HL-60 (cell line): ENCODE data around the gene CDC25B.

ENCODE experiments used
- DNase-seq, 2 experiments: peaks; one replicate each; pipeline ENCODE4 v3.0.0-alpha.2; 2010 to 2020; ENCODE audit warnings: low read depth in 1 of 2, low spot score in 1 of 2
- H3K27ac ChIP-seq: fragments of 250-450 bp; sonication (Bioruptor Pico); replicated peaks from 2 replicates; pipeline ENCODE4 v1.5.1; 2020; ENCODE audit warnings: mild to moderate bottlenecking, moderate library complexity
- H3K27me3 ChIP-seq: fragments of 250-450 bp; sonication (Bioruptor Pico); 2 replicates; pipeline ENCODE4 v1.5.1; 2021; ENCODE audit warnings: mild to moderate bottlenecking, moderate library complexity; ENCODE audit not compliant: insufficient read depth, poor library complexity, severe bottlenecking
- H3K4me3 ChIP-seq: replicated peaks from 2 replicates; pipeline ENCODE4 v1.5.1; 2011; ENCODE audit warnings: mild to moderate bottlenecking, control low read depth, low read length; ENCODE audit not compliant: insufficient read depth
- CTCF ChIP-seq: IDR thresholded peaks from one replicate; pipeline ENCODE4 v1.5.1; 2011; ENCODE audit warnings: low read length, control low read depth, inconsistent platforms; ENCODE audit not compliant: insufficient read depth
- GABPA ChIP-seq: IDR thresholded peaks from 2 replicates; pipeline ENCODE4 v1.6.1; 2012; ENCODE audit warnings: low read depth
- POLR2AphosphoS5 ChIP-seq: IDR thresholded peaks from 2 replicates; pipeline ENCODE4 v1.6.1; 2012; ENCODE audit warnings: low read depth
- REST ChIP-seq: IDR thresholded peaks from 2 replicates; pipeline ENCODE4 v1.6.1; 2012; ENCODE audit warnings: low read depth; ENCODE audit not compliant: insufficient replicate concordance
- SPI1 ChIP-seq: IDR thresholded peaks from 2 replicates; pipeline ENCODE4 v1.6.1; 2012; ENCODE audit warnings: low read depth, mild to moderate bottlenecking, borderline replicate concordance

CDC25B gene

GRCh38 chr20:3798373-3798768 is 2.3 kb downstream of the CDC25B start:
- no peak overlapping the region for H3K27ac ChIP-seq
- H3K27me3 ChIP-seq: no peaks in the 10 kb centered on the region
- H3K4me3 ChIP-seq: no peak overlapping the region
- DNase-seq: no peak
- TF ChIP-seq REST (no peak), SPI1 (no peak), GABPA (no peak), POLR2AphosphoS5 (no peak), CTCF (no peak)

GRCh38 chr20:3798908-3799248 is 2.8 kb downstream of the CDC25B start:
- DNase-seq: no peak
- H3K27ac ChIP-seq: no peak overlapping the region
- TF ChIP-seq CTCF (no peak), REST (no peak), GABPA (no peak), POLR2AphosphoS5 (no peak)
- no peaks in the 10 kb centered on the region for H3K27me3 ChIP-seq
- H3K4me3 ChIP-seq: no peak overlapping the region

DNA sequence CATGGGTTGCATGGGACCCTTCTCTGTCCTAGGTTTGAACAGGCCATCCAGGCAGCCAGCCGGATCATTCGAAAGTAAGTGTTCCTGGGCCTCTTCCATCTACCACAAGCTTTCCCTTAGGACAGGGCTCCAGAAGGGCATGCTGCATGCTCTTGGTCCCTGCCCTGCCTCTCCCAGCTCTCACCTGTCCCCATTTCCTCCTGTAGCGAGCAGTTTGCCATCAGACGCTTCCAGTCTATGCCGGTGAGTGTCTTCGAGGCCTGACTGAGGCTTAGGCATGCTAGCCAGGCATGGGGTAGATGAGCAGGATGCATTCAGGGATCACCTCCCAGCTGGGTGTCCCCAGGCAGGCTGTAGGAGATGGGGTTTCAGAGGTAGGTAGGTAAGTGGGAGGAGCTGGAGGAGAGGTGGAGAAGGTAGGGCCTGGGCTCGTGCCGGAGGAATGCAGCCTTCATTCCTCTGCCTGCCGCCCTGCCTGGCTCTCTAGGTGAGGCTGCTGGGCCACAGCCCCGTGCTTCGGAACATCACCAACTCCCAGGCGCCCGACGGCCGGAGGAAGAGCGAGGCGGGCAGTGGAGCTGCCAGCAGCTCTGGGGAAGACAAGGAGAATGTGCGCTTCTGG is 4.3 kb downstream of the CDC25B start:
- DNase-seq: no peak
- no peak overlapping the region for H3K4me3 ChIP-seq
- H3K27ac ChIP-seq: no peak overlapping the region

More for the DNA sequence above, 4.3 kb downstream of the CDC25B start:
- TF ChIP-seq REST (no peak), CTCF (no peak), POLR2AphosphoS5 (no peak), SPI1 (no peak), GABPA (no peak)
- H3K27me3 ChIP-seq: no peaks in the 10 kb centered on the region
